GM23338 (cell line): ENCODE results near the gene COL4A1. TPM values are rescaled to one million over a fixed set of nuclear protein-coding genes. Genes with fewer than 3 reads are reported as not detected.

Experiments
- ATAC-seq: fragments of 200-7000 bp; cut with Tn5 transposase; 3 replicates; pipeline ENCODE4 v1.9.1; 2020
- DNase-seq: peaks from one replicate; pipeline ENCODE4 v3.0.0-alpha.2; 2015; ENCODE audit warnings: low spot score
- H2AFZ ChIP-seq: fragments of 200-600 bp; sonication (generic); 2 replicates; pipeline ENCODE4 v1.8.0; 2016; ENCODE audit warnings: antibody characterized with exemption, mild to moderate bottlenecking, moderate library complexity
- H3F3A ChIP-seq: fragments of 200-600 bp; sonication (generic); replicated peaks from 2 replicates; pipeline ENCODE4 v1.8.0; 2017; ENCODE audit warnings: antibody characterized with exemption, mixed run types, low read depth
- H3K27ac ChIP-seq: fragments of 200-600 bp; sonication (generic); 2 replicates; pipeline ENCODE4 v1.6.1; 2016; ENCODE audit warnings: low read depth
- H3K27me3 ChIP-seq: fragments of 200-600 bp; sonication (generic); 2 replicates; pipeline ENCODE4 v1.8.0; 2016; ENCODE audit warnings: mild to moderate bottlenecking, mixed run types, moderate library complexity; ENCODE audit not compliant: insufficient read depth
- H3K36me3 ChIP-seq: fragments of 200-600 bp; sonication (generic); 2 replicates; pipeline ENCODE4 v1.8.0; 2016; ENCODE audit warnings: mild to moderate bottlenecking; ENCODE audit not compliant: insufficient read depth
- H3K4me1 ChIP-seq: fragments of 200-600 bp; sonication (generic); 2 replicates; pipeline ENCODE4 v1.8.0; 2016; ENCODE audit warnings: mild to moderate bottlenecking, moderate library complexity; ENCODE audit not compliant: insufficient read depth
- H3K4me2 ChIP-seq: fragments of 200-600 bp; sonication (generic); 2 replicates; pipeline ENCODE4 v1.7.1; 2017; ENCODE audit warnings: mixed run types
- H3K4me3 ChIP-seq: fragments of 200-600 bp; sonication (generic); 2 replicates; pipeline ENCODE4 v1.6.1; 2016; ENCODE audit warnings: mixed run types
- H3K79me2 ChIP-seq: fragments of 200-600 bp; sonication (generic); replicated peaks from 2 replicates; pipeline ENCODE4 v1.8.0; 2017; ENCODE audit warnings: mild to moderate bottlenecking; ENCODE audit not compliant: insufficient read depth
- H3K9me2 ChIP-seq: fragments of 200-600 bp; sonication (generic); 2 replicates; pipeline ENCODE4 v1.8.0; 2017; ENCODE audit not compliant: insufficient read depth
- H4K20me1 ChIP-seq: fragments of 200-600 bp; sonication (generic); replicated peaks from 2 replicates; pipeline ENCODE4 v1.8.0; 2017; ENCODE audit warnings: mild to moderate bottlenecking; ENCODE audit not compliant: insufficient read depth
- H3K27ac Mint-ChIP-seq: 2 replicates; pipeline ENCODE4 v1.8.0; 2020; ENCODE audit warnings: inconsistent platforms, mild to moderate bottlenecking, moderate library complexity, mixed read lengths
- H3K27me3 Mint-ChIP-seq: 3 replicates; pipeline ENCODE4 v1.8.0; 2022; ENCODE audit warnings: low read depth, mild to moderate bottlenecking, moderate library complexity, mixed read lengths, inconsistent platforms; ENCODE audit not compliant: insufficient read depth, poor library complexity
- H3K36me3 Mint-ChIP-seq: 3 replicates; pipeline ENCODE4 v1.8.0; 2021; ENCODE audit warnings: low read depth, mild to moderate bottlenecking, inconsistent platforms, moderate library complexity, mixed read lengths
- H3K4me1 Mint-ChIP-seq: 3 replicates; pipeline ENCODE4 v1.8.0; 2020; ENCODE audit warnings: mild to moderate bottlenecking, inconsistent platforms, mixed read lengths
- H3K4me3 Mint-ChIP-seq: 3 replicates; pipeline ENCODE4 v1.8.0; 2021; ENCODE audit warnings: moderate library complexity, mild to moderate bottlenecking, inconsistent platforms, mixed read lengths
- H3K9me3 Mint-ChIP-seq: 3 replicates; pipeline ENCODE4 v1.8.0; 2020; ENCODE audit warnings: moderate library complexity, mild to moderate bottlenecking, inconsistent platforms, mixed read lengths
- ETS1 ChIP-seq: IDR thresholded peaks from 2 replicates; pipeline ENCODE4 v1.6.1; 2016; ENCODE audit warnings: antibody characterized with exemption
- EZH2 ChIP-seq: fragments of 200-600 bp; sonication (generic); IDR thresholded peaks from one replicate; pipeline ENCODE4 v1.8.0; 2017; ENCODE audit warnings: antibody characterized with exemption, mild to moderate bottlenecking, low read depth; ENCODE audit not compliant: unreplicated experiment
- EZH2phosphoT487 ChIP-seq: fragments of 200-600 bp; sonication (generic); IDR thresholded peaks from one replicate; pipeline ENCODE4 v1.8.1; 2018; ENCODE audit warnings: antibody characterized with exemption; ENCODE audit not compliant: unreplicated experiment
- POLR2AphosphoS5 ChIP-seq: IDR thresholded peaks from 2 replicates; pipeline ENCODE4 v1.6.1; 2016; ENCODE audit warnings: antibody characterized with exemption, low read depth
- STAT1 ChIP-seq: IDR thresholded peaks from one replicate; pipeline ENCODE4 v1.6.1; 2016; ENCODE audit warnings: antibody characterized with exemption; ENCODE audit not compliant: unreplicated experiment
- ZNF114 ChIP-seq: fragments of 250-450 bp; sonication (Bioruptor Pico); IDR thresholded peaks from 2 replicates; pipeline ENCODE4 v1.5.0; 2020; ENCODE audit warnings: mild to moderate bottlenecking, moderate library complexity
- ZNF331 ChIP-seq: fragments of 250-450 bp; sonication (Bioruptor Pico); IDR thresholded peaks from 2 replicates; pipeline ENCODE4 v1.5.0; 2020; ENCODE audit warnings: low read depth, mild to moderate bottlenecking, moderate library complexity
- ZNF462 ChIP-seq: fragments of 250-450 bp; sonication (Bioruptor Pico); IDR thresholded peaks from 2 replicates; pipeline ENCODE4 v1.5.0; 2020; ENCODE audit warnings: mild to moderate bottlenecking, moderate library complexity
- polyA plus RNA-seq: library from polyadenylated mRNA; unstranded; fragments of >200 nt; fragmentation: Nextera tagmentation; extraction: Ambion mirVana; gene quantifications from 2 replicates; pipeline ENCODE4 v1.2.1, GENCODE V29; 2016
- total RNA-seq: library from RNA; depleted of rRNA; stranded (reverse); fragments of >200 nt; shearing (Covaris generic); gene quantifications from 2 replicates; pipeline ENCODE4 v1.2.3, GENCODE V29; 2014

COL4A1 gene
- total and polyA plus RNA-seq, 2 experiments from 2014 or later = 39.1 to 110 TPM

GRCh38 chr13:110132225-110132982 is 174.6 kb downstream of the COL4A1 start (continued):
- no peak for TF ChIP-seq ZNF462

DNA sequence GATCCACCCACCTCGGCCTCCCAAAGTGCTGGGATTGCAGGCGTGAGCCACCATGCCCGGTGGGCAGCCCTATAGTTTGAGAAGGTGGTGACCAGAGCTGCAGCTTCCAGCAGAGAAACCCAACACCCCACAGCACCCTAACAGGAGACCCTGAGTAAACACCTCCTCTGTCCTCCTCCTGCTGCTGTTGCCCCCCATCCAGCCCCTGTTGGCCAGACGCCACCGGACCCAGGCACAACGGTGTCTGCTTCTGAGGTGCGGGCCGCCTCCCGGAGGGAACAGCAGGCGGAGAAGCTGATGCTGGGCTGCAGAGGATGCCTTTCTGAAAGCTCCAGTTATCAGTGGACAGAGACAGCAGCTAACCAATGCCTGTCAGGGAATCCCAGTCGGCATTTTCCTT is 175.5 kb downstream of the COL4A1 start:
- peaks cover 34% of the 10 kb centered on the region for H3K4me1 ChIP-seq
- 0 out of 2 replicates have a peak, but pooled peaks cover 11% of the 10 kb centered on the region for H3K9me2 ChIP-seq
- no peaks in the 10 kb centered on the region for H4K20me1 ChIP-seq
- Mint-ChIP-seq H3K4me3 (no peak overlapping the region), H3K36me3 (no peaks in the 10 kb centered on the region), H3K4me1 (peaks cover 54% of the 10 kb centered on the region), H3K27ac (no peak overlapping the region), H3K9me3 (no peaks in the 10 kb centered on the region), H3K27me3 (peaks cover 12% of the 10 kb centered on the region)
- H3K36me3 ChIP-seq = no peaks in the 10 kb centered on the region
- ATAC-seq (no peak), DNase-seq (no peak)
- no peak overlapping the region for H3K27ac ChIP-seq
- no peaks in the 10 kb centered on the region for H3K79me2 ChIP-seq
- H3K27me3 ChIP-seq = no peaks in the 10 kb centered on the region; the same call in 1 of the 2 replicates
- H3K4me3 ChIP-seq = no peak overlapping the region
- no peaks in the 10 kb centered on the region for H3F3A ChIP-seq
- H3K4me2 ChIP-seq = no peak overlapping the region
- H2AFZ ChIP-seq = no peak overlapping the region
- TF ChIP-seq POLR2AphosphoS5 (no peak), ZNF331 (CRISPR knock-in tag) (no peak), EZH2 (no peak), STAT1 (no peak), ZNF462 (no peak), ETS1 (no peak), EZH2phosphoT487 (no peak), ZNF114 (CRISPR knock-in tag) (no peak)
